ENCODE measurements around the gene C11orf87. TPM values are rescaled to one million over a fixed set of nuclear protein-coding genes. Genes with fewer than 3 reads are reported as not detected.

The C11orf87 gene
- total RNA-seq, 4 donors from 2014 or later: not detected

DNA sequence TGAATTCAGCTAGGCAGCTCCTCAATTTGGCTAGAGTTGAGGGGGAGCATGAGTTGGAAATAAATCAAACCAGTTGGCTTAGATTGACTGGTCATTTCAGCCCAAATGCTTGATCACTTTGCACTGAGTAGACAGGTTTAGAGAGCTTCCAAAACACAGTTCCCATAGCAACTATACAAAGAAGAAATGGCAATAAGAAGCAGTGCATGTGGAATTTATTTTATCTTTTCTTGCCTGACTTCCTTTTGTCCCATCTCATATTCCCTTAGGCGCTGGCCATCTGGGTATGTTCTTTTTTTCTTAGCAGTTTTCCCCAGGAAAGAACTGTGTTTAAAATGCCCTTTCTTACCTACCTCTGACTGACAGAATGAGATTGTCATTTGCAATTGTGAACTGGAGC, 38.7 kb upstream of the C11orf87 start:
- Histone ChIP-seq H3K27ac (no peak overlapping the region), H3K4me1 (no peaks in the 10 kb centered on the region), H3K36me3 (no peaks in the 10 kb centered on the region), H3K4me3 (no peak overlapping the region), H3K27me3 (no peaks in the 10 kb centered on the region), H3K9me3 (no peaks in the 10 kb centered on the region)
- intact Hi-C loops (cut with DNase I; ENCODE audit: low total_unique reads): no loop called here
- DNase-seq (no peak), ATAC-seq (no peak)
- TF ChIP-seq CTCF (IDR thresholded peaks at IDR 0.05 in 4 of 5, conservative IDR thresholded peaks at IDR 0.05 in 1 of 5): no peak
- no peak for TF ChIP-seq POLR2A (IDR thresholded peaks at IDR 0.05)
- in situ Hi-C loops (cut with MboI; ENCODE audit: low sequenced_read_pairs in 4 of 4): no loop called here

DNA sequence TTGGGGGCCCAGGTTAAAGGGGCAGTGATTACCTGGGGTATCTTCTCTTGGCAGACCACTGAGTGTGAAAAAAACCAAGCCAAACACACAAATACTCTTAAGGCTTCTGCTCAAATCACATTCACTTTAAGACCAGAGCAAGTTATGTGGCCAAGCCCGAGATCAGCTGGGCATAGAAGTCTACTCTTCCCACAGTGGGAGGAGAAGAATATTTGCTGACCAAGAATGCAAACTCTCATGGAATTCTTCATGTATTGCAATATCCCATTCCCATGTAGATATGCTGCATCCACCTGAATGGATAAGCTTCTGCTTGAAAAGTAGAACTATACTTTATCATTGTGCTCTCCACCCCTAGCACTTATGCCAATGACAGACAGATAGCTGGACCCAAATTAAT, 37.1 kb upstream of the C11orf87 start:
- Histone ChIP-seq H3K36me3 (no peaks in the 10 kb centered on the region), H3K9me3 (no peaks in the 10 kb centered on the region), H3K4me1 (no peaks in the 10 kb centered on the region), H3K4me3 (no peak overlapping the region), H3K27me3 (no peaks in the 10 kb centered on the region), H3K27ac (no peak overlapping the region)
- DNase-seq: no peak
- in situ Hi-C loops (cut with MboI; ENCODE audit: low sequenced_read_pairs in 4 of 4): no loop called here
- ATAC-seq: no peak
- intact Hi-C loops (cut with DNase I; ENCODE audit: low total_unique reads): no loop called here
- no peak for TF ChIP-seq POLR2A (IDR thresholded peaks at IDR 0.05)
- TF ChIP-seq CTCF (IDR thresholded peaks at IDR 0.05 in 4 of 5, conservative IDR thresholded peaks at IDR 0.05 in 1 of 5): no peak

DNA sequence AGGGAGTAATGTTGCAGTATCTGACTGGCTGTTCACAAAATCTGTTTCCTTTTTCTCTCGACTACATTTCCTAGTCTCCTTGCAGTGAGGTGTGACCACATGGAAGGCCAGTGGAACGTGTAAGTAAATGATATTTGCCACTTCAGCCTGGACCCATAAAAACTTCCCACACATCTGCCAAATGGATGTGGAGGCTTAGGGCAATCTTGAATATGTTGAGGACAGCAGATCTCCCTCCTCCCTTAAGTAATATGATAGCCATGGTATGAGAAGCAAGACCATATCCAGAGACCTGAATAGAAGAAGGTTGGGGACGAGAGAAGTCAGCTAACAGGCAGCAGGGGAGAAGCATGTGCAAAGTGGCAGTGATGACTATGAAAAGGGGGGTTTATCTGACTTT, 33.0 kb upstream of the C11orf87 start:
- no peaks in the 10 kb centered on the region for H3K9me3 ChIP-seq
- intact Hi-C loops (cut with DNase I; ENCODE audit: low total_unique reads): no loop called here
- no peaks in the 10 kb centered on the region for H3K36me3 ChIP-seq
- H3K4me3 ChIP-seq: no peak overlapping the region
- in situ Hi-C loops (cut with MboI; ENCODE audit: low sequenced_read_pairs in 4 of 4): no loop called here
- no peaks in the 10 kb centered on the region for H3K4me1 ChIP-seq
- no peak overlapping the region for H3K27ac ChIP-seq
- no peak for DNase-seq
- ATAC-seq: no peak
- no peak for TF ChIP-seq CTCF (IDR thresholded peaks at IDR 0.05 in 4 of 5, conservative IDR thresholded peaks at IDR 0.05 in 1 of 5)
- TF ChIP-seq POLR2A (IDR thresholded peaks at IDR 0.05): no peak
- H3K27me3 ChIP-seq: no peaks in the 10 kb centered on the region

GRCh38 chr11:109390752-109391151, 31.2 kb upstream of the C11orf87 start:
- no peak for TF ChIP-seq POLR2A (IDR thresholded peaks at IDR 0.05)
- TF ChIP-seq CTCF (IDR thresholded peaks at IDR 0.05 in 4 of 5, conservative IDR thresholded peaks at IDR 0.05 in 1 of 5): no peak
- DNase-seq: no peak
- H3K36me3 ChIP-seq: no peaks in the 10 kb centered on the region

GRCh38 chr11:109401545-109401944, 20.4 kb upstream of the C11orf87 start:
- H3K27ac ChIP-seq: no peak overlapping the region
- in situ Hi-C loops (cut with MboI; ENCODE audit: low sequenced_read_pairs in 4 of 4) (no loop called here), intact Hi-C loops (cut with DNase I; ENCODE audit: low total_unique reads) (no loop called here)
- DNase-seq (no peak), ATAC-seq (no peak)
- H3K27me3 ChIP-seq: no peaks in the 10 kb centered on the region
- H3K4me3 ChIP-seq: no peak overlapping the region
- no peaks in the 10 kb centered on the region for H3K4me1 ChIP-seq
- no peaks in the 10 kb centered on the region for H3K9me3 ChIP-seq
- TF ChIP-seq POLR2A (IDR thresholded peaks at IDR 0.05) (no peak), CTCF (IDR thresholded peaks at IDR 0.05 in 4 of 5, conservative IDR thresholded peaks at IDR 0.05 in 1 of 5) (no peak)
- H3K36me3 ChIP-seq: no peaks in the 10 kb centered on the region

More at GRCh38 chr11:109390752-109391151, 31.2 kb upstream of the C11orf87 start:
- H3K4me1 ChIP-seq: no peaks in the 10 kb centered on the region
- in situ Hi-C loops (cut with MboI; ENCODE audit: low sequenced_read_pairs in 4 of 4): no loop called here
- no peak for ATAC-seq
- no peak overlapping the region for H3K27ac ChIP-seq
- no peaks in the 10 kb centered on the region for H3K9me3 ChIP-seq
- H3K4me3 ChIP-seq: no peak overlapping the region
- intact Hi-C loops (cut with DNase I; ENCODE audit: low total_unique reads): no loop called here
- H3K27me3 ChIP-seq: no peaks in the 10 kb centered on the region

Data from gastrocnemius medialis (tissue), 4 donors.